GM12878 (cell line): ENCODE data around the gene CNTRL. TPM values are rescaled to one million over a fixed set of nuclear protein-coding genes. Genes with fewer than 3 reads are reported as not detected.

Experiments used
- ATAC-seq: fragments of 200-7000 bp; cut with Tn5 transposase; 3 replicates; pipeline ENCODE4 v1.9.1; 2020; ENCODE audit warnings: mild to moderate bottlenecking, moderate library complexity
- BruUV-seq: library from RNA; stranded (reverse); fragments of 400-500 nt; replicated peaks from 2 replicates; lab custom pipeline; 2021; lab: Mats Ljungman, UMichigan
- CTCF ChIA-PET: fragments of 300-600 bp; sonication (Branson Sonifier 250); formaldehyde crosslinking; extraction: SDS; loops from one replicate; lab custom pipeline; 2021; ENCODE audit warnings: inconsistent platforms; lab: Yijun Ruan, JAX
- POLR2A ChIA-PET: fragments of 350-600 bp; formaldehyde crosslinking; extraction: SDS; loops from one replicate; lab custom pipeline; 2021; ENCODE audit warnings: inconsistent platforms; lab: Charles Lee
- RAD21 ChIA-PET: fragments of 300-600 bp; sonication (Branson Sonifier 250); formaldehyde crosslinking; loops from one replicate; lab custom pipeline; 2023; ENCODE audit warnings: antibody characterized with exemption; ENCODE audit not compliant: unreplicated experiment; lab: Charles Lee
- SMC1A ChIA-PET: fragments of 300-600 bp; sonication (Branson Sonifier 250); formaldehyde crosslinking; loops from one replicate; lab custom pipeline; 2023; ENCODE audit not compliant: unreplicated experiment, uncharacterized antibody; lab: Charles Lee
- DNase-seq: peaks from one replicate; pipeline ENCODE4 v3.0.0-alpha.2; 2011; ENCODE audit warnings: low read depth, low spot score
- FAIRE-seq: peaks from 3 replicates; lab custom pipeline; 2011; peaks lifted over from hg19 to GRCh38; lab: Jason Lieb, UNC
- H2AFZ ChIP-seq: 2 replicates; pipeline ENCODE4 v1.6.0; 2011; ENCODE audit warnings: low read depth, low read length, control low read depth; ENCODE audit not compliant: control insufficient read depth
- H3K27ac ChIP-seq: 2 replicates; pipeline ENCODE4 v1.5.1; 2011; ENCODE audit warnings: control low read depth; ENCODE audit not compliant: control insufficient read depth, insufficient read depth
- H3K27me3 ChIP-seq, 2 experiments: replicated peaks in 1 of 2; 2 replicates each; pipeline versions ENCODE4 v1.6.0 to v1.6.1; 2011; ENCODE audit warnings: low read length in 1 of 2; ENCODE audit not compliant: control insufficient read depth in 2 of 2, insufficient read depth in 2 of 2
- H3K36me3 ChIP-seq, 2 experiments: 2 replicates each; pipeline ENCODE4 v1.5.1; 2011; ENCODE audit warnings: low read length in 1 of 2; ENCODE audit not compliant: control insufficient read depth in 2 of 2, insufficient read depth in 2 of 2
- H3K4me1 ChIP-seq: 2 replicates; pipeline ENCODE4 v1.6.1; 2011; ENCODE audit warnings: mild to moderate bottlenecking, low read length, moderate library complexity, mixed read lengths; ENCODE audit not compliant: control insufficient read depth, insufficient read depth
- H3K4me2 ChIP-seq: 2 replicates; pipeline ENCODE4 v1.6.0; 2011; ENCODE audit warnings: control low read depth; ENCODE audit not compliant: control insufficient read depth, insufficient read depth
- H3K4me3 ChIP-seq: fragments of 200-600 bp; sonication (generic); 2 replicates; pipeline ENCODE4 v1.5.1; 2016
- H3K79me2 ChIP-seq: 2 replicates; pipeline ENCODE4 v1.6.0; 2011; ENCODE audit warnings: low read length; ENCODE audit not compliant: control insufficient read depth, insufficient read depth
- H3K9ac ChIP-seq: 2 replicates; pipeline ENCODE4 v1.8.0; 2011; ENCODE audit warnings: low read length, control low read depth, mixed read lengths; ENCODE audit not compliant: control insufficient read depth, insufficient read depth
- H3K9me3 ChIP-seq: replicated peaks from 3 replicates; pipeline ENCODE4 v1.5.1; 2011; ENCODE audit warnings: mild to moderate bottlenecking, low read length; ENCODE audit not compliant: control insufficient read depth, insufficient read depth
- H4K20me1 ChIP-seq: 2 replicates; pipeline ENCODE4 v1.6.0; 2011; ENCODE audit not compliant: control insufficient read depth, insufficient read depth
- ATF7 ChIP-seq: fragments of 450-650 bp; IDR thresholded peaks from 2 replicates; pipeline ENCODE4 v1.6.1; 2016; ENCODE audit warnings: low read depth, mild to moderate bottlenecking
- CBX5 ChIP-seq: sonication (generic); IDR thresholded peaks from 2 replicates; pipeline ENCODE4 v1.6.1; 2016; ENCODE audit warnings: low read depth, moderate library complexity, mild to moderate bottlenecking, inconsistent platforms
- DPF2 ChIP-seq: fragments of 450-650 bp; IDR thresholded peaks from 2 replicates; pipeline ENCODE4 v1.6.1; 2017; ENCODE audit warnings: mild to moderate bottlenecking
- FOXK2 ChIP-seq: fragments of 450-650 bp; IDR thresholded peaks from 2 replicates; pipeline ENCODE4 v1.6.1; 2017; ENCODE audit warnings: mild to moderate bottlenecking, moderate library complexity
- HCFC1 ChIP-seq: fragments of 150-350 bp; IDR thresholded peaks from 2 replicates; pipeline ENCODE4 v1.6.1; 2014; ENCODE audit warnings: low read length
- HDAC6 ChIP-seq: fragments of 200-600 bp; sonication (generic); IDR thresholded peaks from one replicate; pipeline ENCODE4 v1.8.0; 2017; ENCODE audit warnings: antibody characterized with exemption; ENCODE audit not compliant: unreplicated experiment
- POLR2A ChIP-seq: IDR thresholded peaks from 2 replicates; pipeline ENCODE4 v1.6.1; 2011; ENCODE audit warnings: low read depth, mild to moderate bottlenecking, low read length
- WGBS: methylation state at CpG from one replicate; pipeline ENCODE4 v1.1.6; 2016; ENCODE audit warnings: low lambda C conversion rate; ENCODE audit not compliant: insufficient replicate concordance, insufficient coverage; ENCODE audit errors: missing lambda C conversion rate; 5-methylcytosine and 5-hydroxymethylcytosine counted together
- in situ Hi-C: fragments of 300-500 bp; cut with MboI; formaldehyde crosslinking; loops from 9 replicates; pipeline ENCODE4 v1.14.3; 2018; ENCODE audit warnings: mixed read lengths
- intact Hi-C: fragments of 100-400 bp; cut with micrococcal nuclease; formaldehyde crosslinking; loops from one replicate; pipeline ENCODE4 v1.14.2; 2022; ENCODE audit not compliant: unreplicated experiment
- polyA plus RNA-seq, 11 experiments: library from polyadenylated mRNA; depleted of rRNA in 4 of 11; unstranded in 6 of 11; stranded (reverse) in 5 of 11; fragments of >200 nt; fragmentation: Nextera tagmentation in 4 of 11; fragmentation: Illumina TruSeq in 1 of 11; extraction: Ambion mirVana in 4 of 11; extraction: Trizol in 1 of 11; gene quantifications; 1 replicate in 1 of 11; 2 replicates in 10 of 11; pipeline versions ENCODE4 v1.2.1 to v1.2.3, GENCODE V29; 2011 to 2016; ENCODE audit warnings: inconsistent platforms in 2 of 11, missing spikeins in 2 of 11, low read depth in 1 of 11
- total RNA-seq, 4 experiments: library from RNA; depleted of rRNA in 3 of 4; stranded (reverse); fragments of >200 nt in 3 of 4; fragmentation: Illumina TruSeq in 1 of 4; extraction: Trizol in 1 of 4; gene quantifications; 2 replicates each; pipeline versions ENCODE4 v1.2.1 to v1.2.3, GENCODE V29; 2013 to 2021
- TF ChIP-seq, protein P1 (sequence below): fragments of 450-650 bp; IDR thresholded peaks from 2 replicates; pipeline ENCODE4 v1.6.1; 2017; ENCODE audit warnings: mild to moderate bottlenecking, moderate library complexity
- TF ChIP-seq, protein P2 (sequence below): fragments of 450-650 bp; IDR thresholded peaks from 2 replicates; pipeline ENCODE4 v1.6.1; 2017; ENCODE audit warnings: mild to moderate bottlenecking
- TF ChIP-seq, protein P3 (sequence below): fragments of 450-650 bp; formaldehyde crosslinking; IDR thresholded peaks from 2 replicates; pipeline ENCODE4 v1.4.0; 2022; ENCODE audit warnings: mild to moderate bottlenecking, moderate library complexity

Gene CNTRL
- total and polyA plus RNA-seq, 10 of the 15 experiments (the other 5 are each of a cell fraction or from before 2014, with no cell fraction given) = 20.0 to 65.4 (median 38.8) TPM

DNA sequence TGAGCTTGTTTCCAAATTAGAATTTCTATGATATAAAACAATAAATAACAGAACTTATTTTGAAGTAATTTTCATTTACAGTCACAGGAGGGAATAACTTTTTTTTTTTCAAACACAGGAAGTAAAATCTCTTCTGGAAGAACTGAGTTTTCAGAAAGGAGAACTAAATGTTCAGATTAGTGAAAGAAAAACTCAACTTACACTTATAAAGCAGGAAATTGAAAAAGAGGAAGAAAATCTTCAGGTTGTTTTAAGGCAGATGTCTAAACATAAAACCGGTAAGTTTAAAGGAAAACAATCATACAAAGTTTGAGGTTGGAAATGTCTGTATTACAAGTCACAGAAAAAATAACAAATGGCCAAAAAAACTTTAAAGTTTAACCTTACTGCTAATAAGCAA is 85.3 kb downstream of the CNTRL start:
- ATAC-seq (no peak), FAIRE-seq (no peak), DNase-seq (no peak)
- Histone ChIP-seq H2AFZ (no peak overlapping the region), H3K36me3 (peaks cover 8 to 50% of the 10 kb centered on the region in 2 experiments), H3K4me1 (peaks cover 20% of the 10 kb centered on the region), H3K4me3 (no peak overlapping the region), H3K27me3 (no peaks in the 10 kb centered on the region), H3K9me3 (no peaks in the 10 kb centered on the region), H3K4me2 (no peak overlapping the region), H3K9ac (no peak overlapping the region), H4K20me1 (no peaks in the 10 kb centered on the region), H3K79me2 (no peaks in the 10 kb centered on the region), H3K27ac (peak overlapping the region; percentile 37)
- ChIA-PET POLR2A (interaction anchor here (1.0 to 1.4 kb wide), 2 partner anchors 13 to 39 kb away, joined by 3 to 6 read pairs; no protein-coding TSS in a partner anchor), SMC1A (interaction anchor here (0.6 to 1.3 kb wide), 4 partner anchors 13 to 1568 kb away, joined by 3 to 7 read pairs (median 3); no protein-coding TSS in a partner anchor), RAD21 (no interaction called here), CTCF (interaction anchor here (0.7 to 1.0 kb wide), 2 partner anchors 9 to 614 kb away, joined by 4 to 5 read pairs; no protein-coding TSS in a partner anchor)
- in situ Hi-C loops = no loop called here
- 43% methylated on average over 1 of the region's 1 CpG for WGBS
- TF ChIP-seq, protein P1, sequence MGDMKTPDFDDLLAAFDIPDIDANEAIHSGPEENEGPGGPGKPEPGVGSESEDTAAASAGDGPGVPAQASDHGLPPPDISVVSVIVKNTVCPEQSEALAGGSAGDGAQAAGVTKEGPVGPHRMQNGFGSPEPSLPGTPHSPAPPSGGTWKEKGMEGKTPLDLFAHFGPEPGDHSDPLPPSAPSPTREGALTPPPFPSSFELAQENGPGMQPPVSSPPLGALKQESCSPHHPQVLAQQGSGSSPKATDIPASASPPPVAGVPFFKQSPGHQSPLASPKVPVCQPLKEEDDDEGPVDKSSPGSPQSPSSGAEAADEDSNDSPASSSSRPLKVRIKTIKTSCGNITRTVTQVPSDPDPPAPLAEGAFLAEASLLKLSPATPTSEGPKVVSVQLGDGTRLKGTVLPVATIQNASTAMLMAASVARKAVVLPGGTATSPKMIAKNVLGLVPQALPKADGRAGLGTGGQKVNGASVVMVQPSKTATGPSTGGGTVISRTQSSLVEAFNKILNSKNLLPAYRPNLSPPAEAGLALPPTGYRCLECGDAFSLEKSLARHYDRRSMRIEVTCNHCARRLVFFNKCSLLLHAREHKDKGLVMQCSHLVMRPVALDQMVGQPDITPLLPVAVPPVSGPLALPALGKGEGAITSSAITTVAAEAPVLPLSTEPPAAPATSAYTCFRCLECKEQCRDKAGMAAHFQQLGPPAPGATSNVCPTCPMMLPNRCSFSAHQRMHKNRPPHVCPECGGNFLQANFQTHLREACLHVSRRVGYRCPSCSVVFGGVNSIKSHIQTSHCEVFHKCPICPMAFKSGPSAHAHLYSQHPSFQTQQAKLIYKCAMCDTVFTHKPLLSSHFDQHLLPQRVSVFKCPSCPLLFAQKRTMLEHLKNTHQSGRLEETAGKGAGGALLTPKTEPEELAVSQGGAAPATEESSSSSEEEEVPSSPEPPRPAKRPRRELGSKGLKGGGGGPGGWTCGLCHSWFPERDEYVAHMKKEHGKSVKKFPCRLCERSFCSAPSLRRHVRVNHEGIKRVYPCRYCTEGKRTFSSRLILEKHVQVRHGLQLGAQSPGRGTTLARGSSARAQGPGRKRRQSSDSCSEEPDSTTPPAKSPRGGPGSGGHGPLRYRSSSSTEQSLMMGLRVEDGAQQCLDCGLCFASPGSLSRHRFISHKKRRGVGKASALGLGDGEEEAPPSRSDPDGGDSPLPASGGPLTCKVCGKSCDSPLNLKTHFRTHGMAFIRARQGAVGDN = no peak
- TF ChIP-seq CBX5 (no peak), HDAC6 (no peak), FOXK2 (no peak), ATF7 (no peak), DPF2 (no peak), POLR2A (no peak), HCFC1 (no peak)
- TF ChIP-seq, protein P2, sequence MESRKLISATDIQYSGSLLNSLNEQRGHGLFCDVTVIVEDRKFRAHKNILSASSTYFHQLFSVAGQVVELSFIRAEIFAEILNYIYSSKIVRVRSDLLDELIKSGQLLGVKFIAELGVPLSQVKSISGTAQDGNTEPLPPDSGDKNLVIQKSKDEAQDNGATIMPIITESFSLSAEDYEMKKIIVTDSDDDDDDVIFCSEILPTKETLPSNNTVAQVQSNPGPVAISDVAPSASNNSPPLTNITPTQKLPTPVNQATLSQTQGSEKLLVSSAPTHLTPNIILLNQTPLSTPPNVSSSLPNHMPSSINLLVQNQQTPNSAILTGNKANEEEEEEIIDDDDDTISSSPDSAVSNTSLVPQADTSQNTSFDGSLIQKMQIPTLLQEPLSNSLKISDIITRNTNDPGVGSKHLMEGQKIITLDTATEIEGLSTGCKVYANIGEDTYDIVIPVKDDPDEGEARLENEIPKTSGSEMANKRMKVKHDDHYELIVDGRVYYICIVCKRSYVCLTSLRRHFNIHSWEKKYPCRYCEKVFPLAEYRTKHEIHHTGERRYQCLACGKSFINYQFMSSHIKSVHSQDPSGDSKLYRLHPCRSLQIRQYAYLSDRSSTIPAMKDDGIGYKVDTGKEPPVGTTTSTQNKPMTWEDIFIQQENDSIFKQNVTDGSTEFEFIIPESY = no peak
- TF ChIP-seq, protein P3, sequence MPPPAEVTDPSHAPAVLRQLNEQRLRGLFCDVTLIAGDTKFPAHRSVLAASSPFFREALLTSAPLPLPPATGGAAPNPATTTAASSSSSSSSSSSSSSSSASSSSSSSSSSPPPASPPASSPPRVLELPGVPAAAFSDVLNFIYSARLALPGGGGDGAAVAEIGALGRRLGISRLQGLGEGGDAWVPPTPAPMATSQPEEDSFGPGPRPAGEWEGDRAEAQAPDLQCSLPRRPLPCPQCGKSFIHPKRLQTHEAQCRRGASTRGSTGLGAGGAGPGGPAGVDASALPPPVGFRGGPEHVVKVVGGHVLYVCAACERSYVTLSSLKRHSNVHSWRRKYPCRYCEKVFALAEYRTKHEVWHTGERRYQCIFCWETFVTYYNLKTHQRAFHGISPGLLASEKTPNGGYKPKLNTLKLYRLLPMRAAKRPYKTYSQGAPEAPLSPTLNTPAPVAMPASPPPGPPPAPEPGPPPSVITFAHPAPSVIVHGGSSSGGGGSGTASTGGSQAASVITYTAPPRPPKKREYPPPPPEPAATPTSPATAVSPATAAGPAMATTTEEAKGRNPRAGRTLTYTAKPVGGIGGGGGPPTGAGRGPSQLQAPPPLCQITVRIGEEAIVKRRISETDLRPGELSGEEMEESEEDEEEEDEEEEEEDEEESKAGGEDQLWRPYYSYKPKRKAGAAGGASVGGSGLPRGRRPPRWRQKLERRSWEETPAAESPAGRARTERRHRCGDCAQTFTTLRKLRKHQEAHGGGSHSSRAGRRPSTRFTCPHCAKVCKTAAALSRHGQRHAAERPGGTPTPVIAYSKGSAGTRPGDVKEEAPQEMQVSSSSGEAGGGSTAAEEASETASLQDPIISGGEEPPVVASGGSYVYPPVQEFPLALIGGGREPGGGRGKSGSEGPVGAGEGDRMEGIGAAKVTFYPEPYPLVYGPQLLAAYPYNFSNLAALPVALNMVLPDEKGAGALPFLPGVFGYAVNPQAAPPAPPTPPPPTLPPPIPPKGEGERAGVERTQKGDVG (CRISPR knock-in tag) = no peak
- no TSS peak for BruUV-seq
- intact Hi-C loops = no loop called here
